GM21423 (cell line): ENCODE results near the gene GHRH.

ENCODE experiments used
- ATAC-seq: cut with Tn5 transposase; IDR thresholded peaks from one replicate; pipeline ENCODE4 v1.9.1; 2021; ENCODE audit warnings: mild to moderate bottlenecking, moderate library complexity; ENCODE audit not compliant: unreplicated experiment

Gene GHRH

GRCh38 chr20:37209193-37209592 lies 52.4 kb downstream of the GHRH start:
- no peak for ATAC-seq

DNA sequence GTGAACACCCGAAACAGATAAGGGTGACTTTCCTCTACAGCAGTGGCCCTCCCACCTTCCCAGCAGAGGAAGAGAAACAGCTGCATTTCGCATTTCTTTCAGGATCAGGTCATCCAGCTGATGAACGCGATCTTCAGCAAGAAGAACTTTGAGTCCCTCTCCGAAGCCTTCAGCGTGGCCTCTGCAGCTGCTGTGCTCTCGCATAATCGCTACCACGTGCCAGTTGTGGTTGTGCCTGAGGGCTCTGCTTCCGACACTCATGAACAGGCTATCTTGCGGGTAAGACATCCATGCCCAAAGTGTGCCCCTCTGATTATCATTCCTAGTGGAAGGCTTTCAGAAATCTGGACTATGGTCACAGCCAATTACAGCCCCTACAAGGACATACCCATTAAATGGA lies 54.4 kb downstream of the GHRH start:
- no peak for ATAC-seq

GRCh38 chr20:37205794-37206193 lies 55.8 kb downstream of the GHRH start:
- ATAC-seq, result no peak

- ATAC-seq, result no peak
These were observed 56.5 kb downstream of the GHRH start for GRCh38 chr20:37205130-37205529.

GRCh38 chr20:37204056-37204455 lies 57.6 kb downstream of the GHRH start:
- ATAC-seq, result no peak

DNA sequence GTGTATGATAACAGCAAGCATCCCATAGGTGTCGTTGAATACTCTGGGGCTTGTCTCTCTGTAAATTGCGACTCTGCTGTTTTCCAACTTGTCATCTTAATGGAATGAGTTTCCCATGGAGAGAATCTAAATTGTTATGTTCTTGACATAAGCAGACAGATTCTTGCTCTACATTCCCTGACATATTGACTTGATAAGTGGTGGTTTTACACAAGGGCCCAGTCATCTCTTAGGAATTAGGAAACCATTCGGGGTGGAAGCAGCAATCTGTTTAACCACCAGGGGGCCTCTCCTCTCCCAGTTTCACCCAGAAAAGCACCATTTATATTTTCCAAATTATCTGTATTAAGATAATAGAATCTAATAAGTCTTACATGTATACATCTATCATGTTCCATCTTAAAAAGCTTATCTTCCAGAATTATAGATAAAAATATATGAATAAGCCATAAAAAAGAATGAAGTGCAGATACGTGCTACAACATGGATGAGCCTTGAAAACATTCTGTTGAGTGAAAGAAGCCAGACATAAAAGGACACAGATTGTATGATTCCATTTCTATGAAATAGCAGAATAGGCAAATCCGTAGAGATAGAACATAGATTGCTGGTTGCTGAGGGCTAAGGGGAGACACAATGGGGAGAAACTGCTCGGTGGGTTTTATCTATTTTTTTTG lies 59.2 kb downstream of the GHRH start:
- no peak for ATAC-seq

DNA sequence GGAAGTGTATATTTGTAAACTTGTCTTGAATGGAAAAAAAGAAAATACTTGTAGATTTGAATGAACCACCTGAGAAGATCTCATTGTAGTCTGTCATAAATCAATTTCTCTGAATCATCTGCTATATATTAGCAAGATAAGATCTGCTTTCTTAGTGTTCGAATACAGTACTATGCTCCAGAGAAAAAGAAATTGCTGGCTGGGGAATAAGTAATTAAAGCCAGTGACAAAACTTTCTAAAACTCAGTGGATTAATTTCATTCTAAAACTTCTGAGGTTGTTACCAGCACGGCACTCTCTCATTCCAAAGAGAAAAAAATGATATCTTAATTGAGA lies 59.8 kb downstream of the GHRH start:
- no peak for ATAC-seq
